Neural cell (in vitro differentiated cells): Measurements from ENCODE around the gene DNAAF5. TPM values are rescaled to one million over a fixed set of nuclear protein-coding genes. Genes with fewer than 3 reads are reported as not detected.
"Not testable (repeated sequence)": the region's sequence is repeated elsewhere in the genome, so short reads cannot be mapped to it uniquely, and the experiment has no call there.

Experiments used
- H2AFZ ChIP-seq: fragments of 200-600, 300-800 bp; sonication (generic), shearing (Covaris generic); 2 replicates; pipeline ENCODE4 v1.6.0; 2014; ENCODE audit warnings: low read depth, mild to moderate bottlenecking, antibody characterized with exemption, low read length, moderate library complexity
- H3F3A ChIP-seq: fragments of 200-600 bp; shearing (Covaris generic); 2 replicates; pipeline ENCODE4 v1.6.1; 2016; ENCODE audit warnings: mild to moderate bottlenecking, moderate library complexity, mixed read lengths, antibody characterized with exemption, low read length; ENCODE audit not compliant: insufficient read depth, poor library complexity, severe bottlenecking
- H3K27ac ChIP-seq: fragments of 200-600, 300-800 bp; sonication (generic), shearing (Covaris generic); 2 replicates; pipeline ENCODE4 v1.5.1; 2014; ENCODE audit warnings: mild to moderate bottlenecking, low read length, moderate library complexity
- H3K27me3 ChIP-seq: fragments of 300-800, 200-600 bp; sonication (generic), shearing (Covaris generic); 2 replicates; pipeline ENCODE4 v1.6.0; 2014; ENCODE audit warnings: mild to moderate bottlenecking, low read depth, low read length, moderate library complexity; ENCODE audit not compliant: insufficient read depth
- H3K36me3 ChIP-seq: fragments of 300-800, 200-600 bp; sonication (generic), shearing (Covaris generic); 2 replicates; pipeline ENCODE4 v1.5.1; 2014; ENCODE audit warnings: mild to moderate bottlenecking, antibody characterized with exemption, low read length, moderate library complexity; ENCODE audit not compliant: insufficient read depth
- H3K4me2 ChIP-seq: fragments of 300-800, 200-600 bp; sonication (generic), shearing (Covaris generic); 2 replicates; pipeline ENCODE4 v1.6.0; 2014; ENCODE audit warnings: mild to moderate bottlenecking, low read length
- H3K4me3 ChIP-seq: fragments of 300-800, 200-600 bp; sonication (generic), shearing (Covaris generic); 2 replicates; pipeline ENCODE4 v1.5.1; 2014; ENCODE audit warnings: mild to moderate bottlenecking, low read length, moderate library complexity
- H3K79me2 ChIP-seq: fragments of 200-600 bp; shearing (Covaris generic); replicated peaks from 2 replicates; pipeline ENCODE4 v1.6.0; 2014; ENCODE audit warnings: mild to moderate bottlenecking, low read length, moderate library complexity; ENCODE audit not compliant: insufficient read depth
- H3K9ac ChIP-seq: fragments of 300-800, 200-600 bp; sonication (generic), shearing (Covaris generic); 2 replicates; pipeline ENCODE4 v1.6.1; 2016; ENCODE audit warnings: mild to moderate bottlenecking, low read length, mixed read lengths
- H3K9me2 ChIP-seq: fragments of 200-600 bp; shearing (Covaris generic); 2 replicates; pipeline ENCODE4 v1.6.1; 2016; ENCODE audit warnings: mild to moderate bottlenecking, low read length, mixed read lengths; ENCODE audit not compliant: insufficient read depth
- H3K9me3 ChIP-seq: fragments of 200-600, 300-800 bp; sonication (generic), shearing (Covaris generic); 2 replicates; pipeline ENCODE4 v1.6.1; 2016; ENCODE audit warnings: mild to moderate bottlenecking, mixed run types, low read length, moderate library complexity, mixed read lengths
- H4K20me1 ChIP-seq: fragments of 200-600 bp; shearing (Covaris generic); 2 replicates; pipeline ENCODE4 v1.6.1; 2016; ENCODE audit warnings: mild to moderate bottlenecking, mixed run types; ENCODE audit not compliant: insufficient read depth
- CTCF ChIP-seq: fragments of 450-650 bp; IDR thresholded peaks from 2 replicates; pipeline ENCODE4 v1.5.1; 2014; ENCODE audit warnings: antibody characterized with exemption, mild to moderate bottlenecking, moderate library complexity; ENCODE audit not compliant: poor library complexity, severe bottlenecking
- EP300 ChIP-seq: fragments of 450-650 bp; conservative IDR thresholded peaks from 2 replicates; pipeline ENCODE4 v1.6.1; 2014; ENCODE audit warnings: antibody characterized with exemption, mild to moderate bottlenecking, moderate library complexity; ENCODE audit not compliant: poor library complexity, severe bottlenecking
- EZH2 ChIP-seq: fragments of 200-600, 300-800 bp; shearing (Covaris generic), sonication (generic); IDR thresholded peaks from 2 replicates; pipeline ENCODE4 v1.6.1; 2014; ENCODE audit warnings: antibody characterized with exemption, low read length, borderline replicate concordance, mild to moderate bottlenecking; ENCODE audit not compliant: insufficient read depth, poor library complexity, severe bottlenecking
- MXI1 ChIP-seq: fragments of 450-650 bp; conservative IDR thresholded peaks from 2 replicates; pipeline ENCODE4 v1.6.1; 2014; ENCODE audit warnings: antibody characterized with exemption, mild to moderate bottlenecking; ENCODE audit not compliant: poor library complexity, severe bottlenecking
- POLR2AphosphoS5 ChIP-seq: IDR thresholded peaks from 2 replicates; pipeline ENCODE4 v1.6.1; 2012
- RAD21 ChIP-seq: fragments of 450-650 bp; conservative IDR thresholded peaks from 2 replicates; pipeline ENCODE4 v1.6.1; 2014; ENCODE audit warnings: antibody characterized with exemption, mild to moderate bottlenecking, moderate library complexity
- REST ChIP-seq: IDR thresholded peaks from 2 replicates; pipeline ENCODE4 v1.6.1; 2012; ENCODE audit warnings: borderline replicate concordance
- SMC3 ChIP-seq: fragments of 450-650 bp; conservative IDR thresholded peaks from 2 replicates; pipeline ENCODE4 v1.6.1; 2014; ENCODE audit warnings: antibody characterized with exemption, mild to moderate bottlenecking, moderate library complexity; ENCODE audit not compliant: poor library complexity
- TAF1 ChIP-seq: IDR thresholded peaks from 2 replicates; pipeline ENCODE4 v1.6.1; 2012; ENCODE audit warnings: low read depth
- polyA plus RNA-seq: library from polyadenylated mRNA; depleted of rRNA; stranded (reverse); fragments of >200 nt; gene quantifications from 2 replicates; pipeline ENCODE4 v1.2.3, GENCODE V29; 2014

DNAAF5 gene
- polyA plus RNA-seq, 1 donor from 2014 or later, result 5.3 TPM

GRCh38 chr7:802500-803242 lies 76.2 kb downstream of the DNAAF5 start:
- H3K4me3 ChIP-seq, result no peak overlapping the region
- no peaks in the 10 kb centered on the region for H3F3A ChIP-seq
- H3K27ac ChIP-seq, result no peak overlapping the region
- no peaks in the 10 kb centered on the region for H3K36me3 ChIP-seq
- no peak overlapping the region for H3K4me2 ChIP-seq
- TF ChIP-seq MXI1 (no peak), EP300 (no peak), EZH2 (no peak), TAF1 (no peak), POLR2AphosphoS5 (no peak), REST (no peak), RAD21 (no peak), CTCF (no peak), SMC3 (no peak)
- no peak overlapping the region for H3K9ac ChIP-seq
- no peaks in the 10 kb centered on the region for H3K27me3 ChIP-seq
- H3K9me3 ChIP-seq, result no peaks in the 10 kb centered on the region
- H4K20me1 ChIP-seq, result no peaks in the 10 kb centered on the region
- no peak overlapping the region for H2AFZ ChIP-seq
- no peaks in the 10 kb centered on the region for H3K79me2 ChIP-seq
- H3K9me2 ChIP-seq, result no peaks in the 10 kb centered on the region

GRCh38 chr7:803243-803635 lies 76.7 kb downstream of the DNAAF5 start:
- Histone ChIP-seq H3K4me3 (no peak overlapping the region), H4K20me1 (no peaks in the 10 kb centered on the region), H3K36me3 (no peaks in the 10 kb centered on the region), H3K27ac (no peak overlapping the region), H3K79me2 (no peaks in the 10 kb centered on the region), H3F3A (no peaks in the 10 kb centered on the region), H3K4me2 (no peak overlapping the region), H2AFZ (no peak overlapping the region), H3K9me3 (no peaks in the 10 kb centered on the region), H3K9me2 (no peaks in the 10 kb centered on the region), H3K27me3 (no peaks in the 10 kb centered on the region), H3K9ac (no peak overlapping the region)
- TF ChIP-seq CTCF, result no peak
- TF ChIP-seq REST, result no peak
- TF ChIP-seq SMC3, result no peak
- no peak for TF ChIP-seq EZH2
- TF ChIP-seq TAF1, result no peak
- TF ChIP-seq MXI1, result no peak

GRCh38 chr7:803796-804195 lies 77.3 kb downstream of the DNAAF5 start:
- not testable (repeated sequence) for H4K20me1 ChIP-seq, H2AFZ ChIP-seq, H3K9me3 ChIP-seq, H3K79me2 ChIP-seq, H3K36me3 ChIP-seq, H3K9me2 ChIP-seq, H3K4me2 ChIP-seq, H3K9ac ChIP-seq, H3F3A ChIP-seq, H3K27ac ChIP-seq, H3K27me3 ChIP-seq, H3K4me3 ChIP-seq
